Mucosa of rectum (tissue), 2 donors: ENCODE measurements around the gene PTPRC.

Experiments
- H3K27ac ChIP-seq, 2 donors: one replicate each; pipeline ENCODE4 v1.7.0; 2013; ENCODE audit warnings: inconsistent platforms in 2 of 2, low read depth in 2 of 2, low read length in 2 of 2
- H3K27me3 ChIP-seq, 2 donors: one replicate each; pipeline ENCODE4 v1.7.0; 2013; ENCODE audit warnings: low read length in 2 of 2; ENCODE audit not compliant: control insufficient read depth in 2 of 2, insufficient read depth in 2 of 2
- H3K36me3 ChIP-seq, 2 donors: one replicate each; pipeline ENCODE4 v1.7.0; 2013; ENCODE audit warnings: low read length in 2 of 2; ENCODE audit not compliant: control insufficient read depth in 2 of 2, insufficient read depth in 2 of 2
- H3K4me1 ChIP-seq, 2 donors: one replicate each; pipeline ENCODE4 v1.7.0; 2013; ENCODE audit warnings: low read length in 2 of 2, mild to moderate bottlenecking in 1 of 2; ENCODE audit not compliant: control insufficient read depth in 2 of 2, insufficient read depth in 2 of 2
- H3K4me3 ChIP-seq, 2 donors: one replicate each; pipeline ENCODE4 v1.7.0; 2013; ENCODE audit warnings: low read length in 2 of 2
- H3K9ac ChIP-seq, 2 donors: one replicate each; pipeline ENCODE4 v1.7.0; 2013; ENCODE audit warnings: low read length in 2 of 2, low read depth in 1 of 2, mild to moderate bottlenecking in 1 of 2
- H3K9me3 ChIP-seq, 2 donors: one replicate each; pipeline ENCODE4 v1.7.0; 2013; ENCODE audit warnings: low read length in 2 of 2; ENCODE audit not compliant: control insufficient read depth in 2 of 2
- donor health status: healthy.
- donor health status: Normal muscosa, but diverticular disease.

PTPRC gene

GRCh38 chr1:198711837-198712236, 73.0 kb downstream of the PTPRC start:
- no peak overlapping the region for H3K27ac ChIP-seq
- H3K27me3 ChIP-seq = no peaks in the 10 kb centered on the region
- no peaks in the 10 kb centered on the region for H3K4me1 ChIP-seq
- H3K9me3 ChIP-seq = no peaks in the 10 kb centered on the region
- H3K9ac ChIP-seq = no peak overlapping the region
- no peak overlapping the region for H3K4me3 ChIP-seq
- peaks cover 0 to 3% of the 10 kb centered on the region in 2 donors for H3K36me3 ChIP-seq

DNA sequence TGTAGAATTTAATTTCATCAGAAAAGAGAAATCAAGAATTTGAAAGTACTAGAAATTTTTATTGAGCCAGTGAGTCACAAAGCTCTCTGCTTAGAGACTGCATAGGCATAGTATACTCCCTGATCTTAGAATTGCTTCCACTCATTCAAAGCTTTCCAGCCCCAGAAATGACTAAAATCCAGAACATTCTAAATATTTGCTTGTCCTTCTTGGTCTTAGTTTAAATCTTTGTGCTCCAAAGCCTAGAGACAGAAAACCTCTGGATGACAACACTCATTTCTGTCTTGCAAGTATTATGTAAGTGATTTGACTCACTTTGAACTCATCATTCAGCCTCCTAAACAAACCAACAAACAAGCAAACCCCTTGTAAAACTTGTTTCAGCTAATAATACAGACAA, 74.2 kb downstream of the PTPRC start:
- H3K4me1 ChIP-seq = no peaks in the 10 kb centered on the region
- H3K9ac ChIP-seq = no peak overlapping the region
- H3K27me3 ChIP-seq = no peaks in the 10 kb centered on the region
- H3K4me3 ChIP-seq = no peak overlapping the region
- H3K9me3 ChIP-seq = no peaks in the 10 kb centered on the region
- no peak overlapping the region for H3K27ac ChIP-seq
- H3K36me3 ChIP-seq = peaks cover 3% of the 10 kb centered on the region in 2 donors

- H3K36me3 ChIP-seq = peaks cover 0 to 3% of the 10 kb centered on the region in 2 donors
- H3K27me3 ChIP-seq = no peaks in the 10 kb centered on the region
- H3K27ac ChIP-seq = no peak overlapping the region
- no peaks in the 10 kb centered on the region for H3K4me1 ChIP-seq
- H3K9me3 ChIP-seq = no peaks in the 10 kb centered on the region
- H3K9ac ChIP-seq = no peak overlapping the region
- H3K4me3 ChIP-seq = no peak overlapping the region
Observed at GRCh38 chr1:198714271-198714670, 75.4 kb downstream of the PTPRC start.

DNA sequence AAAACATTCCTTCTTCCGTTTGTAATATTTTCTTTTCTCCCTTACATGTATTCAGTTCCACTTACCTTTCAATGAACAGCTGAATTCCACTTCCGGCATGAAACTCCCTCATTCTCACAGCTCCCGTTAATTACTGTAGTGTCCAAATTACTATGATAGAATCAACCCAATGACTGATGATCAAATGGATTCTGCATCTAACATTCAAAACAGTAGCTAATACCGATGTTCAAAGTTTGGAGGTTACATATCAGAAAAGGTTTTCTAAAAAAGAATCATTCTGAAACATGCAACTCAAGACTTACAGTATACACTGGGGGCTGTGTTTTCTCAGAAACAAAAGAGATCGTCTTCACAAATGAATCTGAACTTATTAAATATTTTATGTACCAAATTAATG, 77.2 kb downstream of the PTPRC start:
- Histone ChIP-seq H3K9me3 (no peaks in the 10 kb centered on the region), H3K9ac (no peak overlapping the region), H3K27ac (no peak overlapping the region), H3K4me1 (no peaks in the 10 kb centered on the region), H3K36me3 (peaks cover 0 to 3% of the 10 kb centered on the region in 2 donors), H3K27me3 (no peaks in the 10 kb centered on the region), H3K4me3 (no peak overlapping the region)

DNA sequence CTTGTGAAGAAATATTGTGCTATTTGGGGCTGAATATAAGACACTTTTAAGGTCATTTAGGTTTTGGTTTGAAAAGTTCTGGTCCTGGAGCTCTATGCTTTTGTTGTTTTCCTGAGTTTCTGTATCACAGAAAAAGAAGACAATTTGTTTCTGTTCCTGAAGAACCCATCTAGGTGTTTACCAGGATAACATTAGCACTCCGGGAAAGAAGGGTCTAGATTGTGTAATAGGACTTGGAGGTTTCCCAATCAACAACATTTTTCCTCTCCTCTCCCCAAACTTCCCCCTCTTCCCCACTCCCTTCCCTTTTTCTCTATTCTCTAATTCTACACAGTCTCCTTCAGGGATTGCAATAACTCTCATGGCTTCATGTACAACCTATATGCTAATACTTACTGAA, 78.7 kb downstream of the PTPRC start:
- H3K36me3 ChIP-seq = peaks cover 0 to 3% of the 10 kb centered on the region in 2 donors
- H3K27me3 ChIP-seq = no peaks in the 10 kb centered on the region
- H3K27ac ChIP-seq = no peak overlapping the region

GRCh38 chr1:198723127-198723526, 84.3 kb downstream of the PTPRC start:
- Histone ChIP-seq H3K27ac (no peak overlapping the region), H3K27me3 (no peaks in the 10 kb centered on the region), H3K9me3 (no peaks in the 10 kb centered on the region), H3K4me3 (no peak overlapping the region), H3K36me3 (no peaks in the 10 kb centered on the region), H3K4me1 (no peaks in the 10 kb centered on the region), H3K9ac (no peak overlapping the region)

More for the DNA sequence above, 78.7 kb downstream of the PTPRC start:
- no peak overlapping the region for H3K4me3 ChIP-seq
- no peak overlapping the region for H3K9ac ChIP-seq
- H3K4me1 ChIP-seq = no peaks in the 10 kb centered on the region
- H3K9me3 ChIP-seq = no peaks in the 10 kb centered on the region

DNA sequence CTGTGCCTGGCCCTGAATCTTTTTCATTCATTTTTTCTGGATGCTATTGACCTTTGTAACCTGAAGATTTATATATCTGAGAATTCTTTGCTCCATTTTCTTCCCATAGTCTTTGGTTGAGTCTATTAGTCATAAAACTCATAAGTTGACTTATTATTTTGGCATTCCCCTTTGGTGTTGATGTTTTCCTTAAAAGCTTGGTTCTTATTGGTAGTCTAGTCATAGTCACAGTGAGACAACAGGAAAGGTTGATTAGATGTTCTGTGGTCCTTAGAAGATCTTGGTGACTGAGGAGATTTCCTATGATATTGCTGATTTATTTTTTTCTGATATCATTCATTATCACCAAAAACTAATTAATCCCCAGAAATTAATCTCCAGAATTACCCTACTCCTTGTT, 86.2 kb downstream of the PTPRC start:
- Histone ChIP-seq H3K9me3 (no peaks in the 10 kb centered on the region), H3K27me3 (no peaks in the 10 kb centered on the region)

DNA sequence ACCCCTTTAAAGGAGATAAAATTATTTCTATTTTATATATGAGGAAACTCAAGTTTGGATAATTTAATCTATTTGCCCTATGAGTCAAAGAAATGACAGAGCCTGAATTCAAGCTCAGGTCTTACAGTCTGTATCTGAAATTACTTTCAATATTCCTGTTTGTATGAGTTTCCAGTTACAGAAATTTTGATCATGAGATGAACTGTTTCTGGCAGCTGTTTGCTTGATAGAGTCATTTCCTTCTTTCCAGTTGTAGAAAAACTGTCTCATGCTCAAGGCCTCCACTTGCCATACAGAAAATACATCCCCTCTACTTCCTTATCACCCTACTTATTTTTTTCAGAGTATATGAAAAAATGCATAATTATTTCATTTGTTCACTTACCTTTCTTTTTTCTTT, 87.6 kb downstream of the PTPRC start:
- Histone ChIP-seq H3K9ac (no peak overlapping the region), H3K4me1 (no peaks in the 10 kb centered on the region), H3K4me3 (no peak overlapping the region), H3K36me3 (no peaks in the 10 kb centered on the region), H3K9me3 (no peaks in the 10 kb centered on the region), H3K27ac (no peak overlapping the region), H3K27me3 (no peaks in the 10 kb centered on the region)

More for the DNA sequence above, 86.2 kb downstream of the PTPRC start:
- no peaks in the 10 kb centered on the region for H3K4me1 ChIP-seq
- no peak overlapping the region for H3K9ac ChIP-seq
- H3K4me3 ChIP-seq = no peak overlapping the region
- no peaks in the 10 kb centered on the region for H3K36me3 ChIP-seq
- no peak overlapping the region for H3K27ac ChIP-seq

GRCh38 chr1:198729195-198729863, 90.5 kb downstream of the PTPRC start:
- Histone ChIP-seq H3K36me3 (peaks cover 0 to 2% of the 10 kb centered on the region in 2 donors), H3K9me3 (no peaks in the 10 kb centered on the region), H3K27ac (no peak overlapping the region), H3K4me1 (no peaks in the 10 kb centered on the region), H3K9ac (no peak overlapping the region), H3K27me3 (no peaks in the 10 kb centered on the region), H3K4me3 (no peak overlapping the region)

GRCh38 chr1:198730952-198731351, 92.1 kb downstream of the PTPRC start:
- no peaks in the 10 kb centered on the region for H3K9me3 ChIP-seq
- H3K36me3 ChIP-seq = peaks cover 0 to 2% of the 10 kb centered on the region in 2 donors
- H3K9ac ChIP-seq = no peak overlapping the region
- no peaks in the 10 kb centered on the region for H3K27me3 ChIP-seq
- H3K27ac ChIP-seq = no peak overlapping the region
- no peaks in the 10 kb centered on the region for H3K4me1 ChIP-seq
- H3K4me3 ChIP-seq = no peak overlapping the region
